HL-60 (cell line): ENCODE results near the gene CNIH3.
"Not testable (repeated sequence)": the region's sequence is repeated elsewhere in the genome, so short reads cannot be mapped to it uniquely, and the experiment has no call there.

Experiments used
- DNase-seq, 2 experiments: peaks; one replicate each; pipeline ENCODE4 v3.0.0-alpha.2; 2010 to 2020; ENCODE audit warnings: low read depth in 1 of 2, low spot score in 1 of 2
- H3K27ac ChIP-seq: fragments of 250-450 bp; sonication (Bioruptor Pico); replicated peaks from 2 replicates; pipeline ENCODE4 v1.5.1; 2020; ENCODE audit warnings: mild to moderate bottlenecking, moderate library complexity
- H3K27me3 ChIP-seq: fragments of 250-450 bp; sonication (Bioruptor Pico); 2 replicates; pipeline ENCODE4 v1.5.1; 2021; ENCODE audit warnings: mild to moderate bottlenecking, moderate library complexity; ENCODE audit not compliant: insufficient read depth, poor library complexity, severe bottlenecking
- H3K4me3 ChIP-seq: replicated peaks from 2 replicates; pipeline ENCODE4 v1.5.1; 2011; ENCODE audit warnings: mild to moderate bottlenecking, control low read depth, low read length; ENCODE audit not compliant: insufficient read depth
- CTCF ChIP-seq: IDR thresholded peaks from one replicate; pipeline ENCODE4 v1.5.1; 2011; ENCODE audit warnings: low read length, control low read depth, inconsistent platforms; ENCODE audit not compliant: insufficient read depth
- GABPA ChIP-seq: IDR thresholded peaks from 2 replicates; pipeline ENCODE4 v1.6.1; 2012; ENCODE audit warnings: low read depth
- POLR2AphosphoS5 ChIP-seq: IDR thresholded peaks from 2 replicates; pipeline ENCODE4 v1.6.1; 2012; ENCODE audit warnings: low read depth
- REST ChIP-seq: IDR thresholded peaks from 2 replicates; pipeline ENCODE4 v1.6.1; 2012; ENCODE audit warnings: low read depth; ENCODE audit not compliant: insufficient replicate concordance
- SPI1 ChIP-seq: IDR thresholded peaks from 2 replicates; pipeline ENCODE4 v1.6.1; 2012; ENCODE audit warnings: low read depth, mild to moderate bottlenecking, borderline replicate concordance

The CNIH3 gene

GRCh38 chr1:224681816-224682215, 65.7 kb downstream of the CNIH3 start:
- no peak for TF ChIP-seq CTCF
- TF ChIP-seq REST = no peak
- no peak for TF ChIP-seq GABPA
- no peak for TF ChIP-seq SPI1
- TF ChIP-seq POLR2AphosphoS5 = no peak
- Histone ChIP-seq H3K4me3 (no peak overlapping the region), H3K27ac (no peak overlapping the region), H3K27me3 (peaks cover 2% of the 10 kb centered on the region)
- DNase-seq = no peak

- no peak overlapping the region for H3K27ac ChIP-seq
- DNase-seq = no peak
- no peak overlapping the region for H3K4me3 ChIP-seq
- peaks cover 2% of the 10 kb centered on the region for H3K27me3 ChIP-seq
- TF ChIP-seq POLR2AphosphoS5 (no peak), REST (no peak), SPI1 (no peak), GABPA (no peak), CTCF (no peak)
Measured at GRCh38 chr1:224683936-224684335, 67.8 kb downstream of the CNIH3 start.

- TF ChIP-seq CTCF = no peak
- no peak for TF ChIP-seq REST
- no peak for TF ChIP-seq GABPA
- no peak for TF ChIP-seq SPI1
- TF ChIP-seq POLR2AphosphoS5 = no peak
- no peak for DNase-seq
- Histone ChIP-seq H3K27ac (no peak overlapping the region), H3K4me3 (no peak overlapping the region), H3K27me3 (peaks cover 2% of the 10 kb centered on the region)
Measured at GRCh38 chr1:224684979-224685425, 68.9 kb downstream of the CNIH3 start.

- H3K27ac ChIP-seq, DNase-seq, H3K4me3 ChIP-seq, H3K27me3 ChIP-seq: not testable (repeated sequence)
Measured at GRCh38 chr1:224686140-224686539, 70.0 kb downstream of the CNIH3 start.
